ENCODE results near the gene SERPINA1.

DNA sequence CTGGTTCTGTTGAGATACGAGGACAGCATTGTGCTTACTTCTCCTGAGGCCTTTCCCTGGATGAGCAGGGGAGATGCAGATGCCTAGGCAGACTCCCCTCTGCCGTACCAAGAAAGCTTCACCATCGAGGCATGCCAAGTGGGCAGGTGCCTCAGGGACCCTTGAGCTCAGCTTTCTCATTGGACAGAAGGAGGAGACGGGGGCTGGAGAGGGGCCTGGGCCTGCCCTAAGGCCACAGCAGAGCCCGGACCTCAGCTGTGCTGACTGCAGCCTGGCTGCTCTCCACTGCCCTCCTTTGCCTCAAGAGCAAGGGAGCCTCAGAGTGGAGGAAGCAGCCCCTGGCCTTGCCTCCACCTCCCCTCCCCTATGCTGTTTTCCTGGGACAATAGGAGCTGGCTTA, 23.4 kb downstream of the SERPINA1 start:
- TF ChIP-seq, protein P1, sequence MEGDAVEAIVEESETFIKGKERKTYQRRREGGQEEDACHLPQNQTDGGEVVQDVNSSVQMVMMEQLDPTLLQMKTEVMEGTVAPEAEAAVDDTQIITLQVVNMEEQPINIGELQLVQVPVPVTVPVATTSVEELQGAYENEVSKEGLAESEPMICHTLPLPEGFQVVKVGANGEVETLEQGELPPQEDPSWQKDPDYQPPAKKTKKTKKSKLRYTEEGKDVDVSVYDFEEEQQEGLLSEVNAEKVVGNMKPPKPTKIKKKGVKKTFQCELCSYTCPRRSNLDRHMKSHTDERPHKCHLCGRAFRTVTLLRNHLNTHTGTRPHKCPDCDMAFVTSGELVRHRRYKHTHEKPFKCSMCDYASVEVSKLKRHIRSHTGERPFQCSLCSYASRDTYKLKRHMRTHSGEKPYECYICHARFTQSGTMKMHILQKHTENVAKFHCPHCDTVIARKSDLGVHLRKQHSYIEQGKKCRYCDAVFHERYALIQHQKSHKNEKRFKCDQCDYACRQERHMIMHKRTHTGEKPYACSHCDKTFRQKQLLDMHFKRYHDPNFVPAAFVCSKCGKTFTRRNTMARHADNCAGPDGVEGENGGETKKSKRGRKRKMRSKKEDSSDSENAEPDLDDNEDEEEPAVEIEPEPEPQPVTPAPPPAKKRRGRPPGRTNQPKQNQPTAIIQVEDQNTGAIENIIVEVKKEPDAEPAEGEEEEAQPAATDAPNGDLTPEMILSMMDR (IDR thresholded peaks at IDR 0.05; ENCODE audit: borderline replicate concordance, extremely low read depth, low read length, poor library complexity, severe bottlenecking) = no peak
- no peak for TF ChIP-seq EZH2 (IDR thresholded peaks at IDR 0.05; ENCODE audit: borderline replicate concordance, low read depth, low read length, severe bottlenecking)

Measured in DND-41 (cell line).